ENCODE results near the gene DEFB123. TPM values are rescaled to one million over a fixed set of nuclear protein-coding genes. Genes with fewer than 3 reads are reported as not detected.

Gene DEFB123
- polyA plus RNA-seq, 1 of the 3 experiments (the other 2 are of a cell fraction) = not detected

DNA sequence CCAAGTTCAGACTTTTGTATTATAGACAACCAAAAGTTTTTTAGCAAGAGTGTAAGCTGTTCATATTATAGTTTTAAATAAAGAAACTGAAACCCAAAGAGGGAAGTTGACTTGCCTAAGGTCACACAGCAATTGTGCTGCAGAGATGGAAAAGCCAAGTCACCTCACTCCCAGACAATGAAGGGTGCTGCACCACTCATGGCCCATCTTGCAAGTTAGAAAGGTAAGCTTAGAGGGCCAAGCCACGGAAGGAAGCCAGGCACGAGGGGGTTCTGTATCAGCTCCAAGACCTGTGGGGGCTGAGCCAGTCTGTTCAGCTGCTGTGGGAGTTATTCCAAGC is 33.6 kb downstream of the DEFB123 start:
- CTCF ChIA-PET = interaction anchor here (1.5 to 2.8 kb wide), 4 partner anchors 11 to 29 kb away, joined by 3 to 12 read pairs (median 7); no protein-coding TSS in a partner anchor
- Histone ChIP-seq H3K36me3 (replicated peaks in 1 of 2; ENCODE audit: control insufficient read depth in 1 of 2, insufficient read depth in 2 of 2, low read length in 1 of 2) (no peaks in the 10 kb centered on the region), H3K4me1 (ENCODE audit: control insufficient read depth in 1 of 2, insufficient read depth in 2 of 2, low read depth in 1 of 2, low read length in 1 of 2) (peaks cover 2 to 7% of the 10 kb centered on the region in 2 experiments; a peak in 2 of 4 replicates), H3K27me3 (ENCODE audit: insufficient read depth) (no peaks in the 10 kb centered on the region), H3K9ac (no peak overlapping the region), H4K20me1 (ENCODE audit: insufficient read depth) (no peaks in the 10 kb centered on the region), H3F3A (replicated peaks; ENCODE audit: insufficient read depth) (no peaks in the 10 kb centered on the region), H3K4me3 (ENCODE audit: low read depth in 2 of 2, low read length in 1 of 2) (no peak overlapping the region), H3K9me3 (no peaks in the 10 kb centered on the region), H3K79me2 (ENCODE audit: insufficient read depth) (no peaks in the 10 kb centered on the region; the same call in 1 of the 2 replicates), H3K9me2 (no peaks in the 10 kb centered on the region), H3K27ac (ENCODE audit: low read depth in 2 of 2, low read length in 1 of 2) (no peak overlapping the region), H2AFZ (ENCODE audit: low read depth) (no peak overlapping the region), H3K4me2 (no peak overlapping the region)
- WGBS (ENCODE audit: low lambda C conversion rate) = 61% methylated on average over 2 of the region's 2 CpGs
- no peak for DNase-seq
- TF ChIP-seq MEF2A (IDR thresholded peaks at IDR 0.05; ENCODE audit: borderline replicate concordance, low read depth) (no peak), FOSL2 (IDR thresholded peaks at IDR 0.05; ENCODE audit: borderline replicate concordance, low read depth) (no peak), RAD21 (IDR thresholded peaks at IDR 0.05; ENCODE audit: low read length) (no peak), NFIC (IDR thresholded peaks at IDR 0.05; ENCODE audit: borderline replicate concordance) (no peak), RFX5 (IDR thresholded peaks at IDR 0.05; ENCODE audit: low read length) (no peak), TAF1 (IDR thresholded peaks at IDR 0.05; ENCODE audit: borderline replicate concordance, low read depth, low read length) (no peak), IRF3 (IDR thresholded peaks at IDR 0.05; ENCODE audit: low read depth, low read length) (no peak), JUND (IDR thresholded peaks at IDR 0.05) (no peak), REST (IDR thresholded peaks at IDR 0.05; ENCODE audit: low read depth, low read length) (no peak), CHD2 (IDR thresholded peaks at IDR 0.05; ENCODE audit: low read length, partially characterized antibody) (no peak), GABPA (IDR thresholded peaks at IDR 0.05; ENCODE audit: low read depth) (no peak)
- TF ChIP-seq, protein P1, sequence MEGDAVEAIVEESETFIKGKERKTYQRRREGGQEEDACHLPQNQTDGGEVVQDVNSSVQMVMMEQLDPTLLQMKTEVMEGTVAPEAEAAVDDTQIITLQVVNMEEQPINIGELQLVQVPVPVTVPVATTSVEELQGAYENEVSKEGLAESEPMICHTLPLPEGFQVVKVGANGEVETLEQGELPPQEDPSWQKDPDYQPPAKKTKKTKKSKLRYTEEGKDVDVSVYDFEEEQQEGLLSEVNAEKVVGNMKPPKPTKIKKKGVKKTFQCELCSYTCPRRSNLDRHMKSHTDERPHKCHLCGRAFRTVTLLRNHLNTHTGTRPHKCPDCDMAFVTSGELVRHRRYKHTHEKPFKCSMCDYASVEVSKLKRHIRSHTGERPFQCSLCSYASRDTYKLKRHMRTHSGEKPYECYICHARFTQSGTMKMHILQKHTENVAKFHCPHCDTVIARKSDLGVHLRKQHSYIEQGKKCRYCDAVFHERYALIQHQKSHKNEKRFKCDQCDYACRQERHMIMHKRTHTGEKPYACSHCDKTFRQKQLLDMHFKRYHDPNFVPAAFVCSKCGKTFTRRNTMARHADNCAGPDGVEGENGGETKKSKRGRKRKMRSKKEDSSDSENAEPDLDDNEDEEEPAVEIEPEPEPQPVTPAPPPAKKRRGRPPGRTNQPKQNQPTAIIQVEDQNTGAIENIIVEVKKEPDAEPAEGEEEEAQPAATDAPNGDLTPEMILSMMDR (IDR thresholded peaks at IDR 0.05) = no peak
- POLR2A ChIA-PET = no interaction called here

All from SK-N-SH (cell line).